Measurements from ENCODE around the gene POP5.

DNA sequence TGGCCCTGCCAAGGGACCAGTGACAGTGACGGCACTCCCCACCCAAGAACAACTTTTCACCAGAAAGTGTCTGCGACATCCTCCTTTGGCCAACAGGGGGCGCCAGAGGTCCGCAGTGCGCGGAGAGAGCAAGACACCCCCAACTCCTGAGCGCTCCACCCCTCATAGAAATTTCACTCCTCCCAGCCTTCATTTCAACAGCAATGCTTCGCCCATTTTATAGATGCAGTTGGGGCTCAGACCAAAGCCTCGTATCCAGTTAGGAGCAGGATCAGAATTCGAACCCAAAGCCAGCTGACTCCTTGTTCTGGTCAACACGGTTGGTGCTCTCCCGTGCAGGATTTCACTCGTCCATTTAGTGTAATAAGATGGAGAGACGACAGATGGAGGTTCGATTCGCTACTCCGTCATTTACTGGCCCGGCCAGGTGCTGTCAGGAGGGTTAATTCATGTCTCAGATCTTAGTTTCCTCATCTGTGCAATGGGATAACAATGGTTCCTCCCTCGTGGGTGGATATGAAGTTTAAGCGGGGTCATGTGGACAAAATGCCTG, 2.4 kb upstream of the POP5 start:
- TF ChIP-seq, protein P1, sequence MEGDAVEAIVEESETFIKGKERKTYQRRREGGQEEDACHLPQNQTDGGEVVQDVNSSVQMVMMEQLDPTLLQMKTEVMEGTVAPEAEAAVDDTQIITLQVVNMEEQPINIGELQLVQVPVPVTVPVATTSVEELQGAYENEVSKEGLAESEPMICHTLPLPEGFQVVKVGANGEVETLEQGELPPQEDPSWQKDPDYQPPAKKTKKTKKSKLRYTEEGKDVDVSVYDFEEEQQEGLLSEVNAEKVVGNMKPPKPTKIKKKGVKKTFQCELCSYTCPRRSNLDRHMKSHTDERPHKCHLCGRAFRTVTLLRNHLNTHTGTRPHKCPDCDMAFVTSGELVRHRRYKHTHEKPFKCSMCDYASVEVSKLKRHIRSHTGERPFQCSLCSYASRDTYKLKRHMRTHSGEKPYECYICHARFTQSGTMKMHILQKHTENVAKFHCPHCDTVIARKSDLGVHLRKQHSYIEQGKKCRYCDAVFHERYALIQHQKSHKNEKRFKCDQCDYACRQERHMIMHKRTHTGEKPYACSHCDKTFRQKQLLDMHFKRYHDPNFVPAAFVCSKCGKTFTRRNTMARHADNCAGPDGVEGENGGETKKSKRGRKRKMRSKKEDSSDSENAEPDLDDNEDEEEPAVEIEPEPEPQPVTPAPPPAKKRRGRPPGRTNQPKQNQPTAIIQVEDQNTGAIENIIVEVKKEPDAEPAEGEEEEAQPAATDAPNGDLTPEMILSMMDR (conservative IDR thresholded peaks at IDR 0.05; ENCODE audit: low read depth, low read length), result peak; percentile 95
- TF ChIP-seq EZH2 (IDR thresholded peaks at IDR 0.05; ENCODE audit: borderline replicate concordance, low read depth, low read length, poor library complexity, severe bottlenecking), result no peak
